Measurements from ENCODE around the gene PRKN. TPM values are rescaled to one million over a fixed set of nuclear protein-coding genes. Genes with fewer than 3 reads are reported as not detected.

The PRKN gene
- total RNA-seq, 1 donor from 2014 or later: 2.6 TPM

DNA sequence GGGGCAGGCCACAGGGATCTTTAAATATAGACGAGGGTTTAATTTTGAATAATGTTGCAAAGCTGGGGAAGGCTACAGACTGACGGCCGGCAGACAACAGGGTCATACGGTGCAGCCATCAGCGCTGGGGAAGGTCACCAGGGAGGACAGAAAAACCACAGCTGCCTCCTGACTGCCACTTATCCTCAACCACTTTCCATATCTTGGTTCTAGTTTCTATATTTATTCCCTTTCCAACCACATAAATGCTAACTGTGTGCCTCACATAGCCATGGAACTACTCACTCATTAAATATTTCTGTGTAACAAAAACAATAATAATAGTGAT lies 1368.0 kb downstream of the PRKN start:
- Histone ChIP-seq H3K4me1 (no peaks in the 10 kb centered on the region), H3K27ac (no peak overlapping the region)
- intact Hi-C loops (cut with DNase I): no loop called here

DNA sequence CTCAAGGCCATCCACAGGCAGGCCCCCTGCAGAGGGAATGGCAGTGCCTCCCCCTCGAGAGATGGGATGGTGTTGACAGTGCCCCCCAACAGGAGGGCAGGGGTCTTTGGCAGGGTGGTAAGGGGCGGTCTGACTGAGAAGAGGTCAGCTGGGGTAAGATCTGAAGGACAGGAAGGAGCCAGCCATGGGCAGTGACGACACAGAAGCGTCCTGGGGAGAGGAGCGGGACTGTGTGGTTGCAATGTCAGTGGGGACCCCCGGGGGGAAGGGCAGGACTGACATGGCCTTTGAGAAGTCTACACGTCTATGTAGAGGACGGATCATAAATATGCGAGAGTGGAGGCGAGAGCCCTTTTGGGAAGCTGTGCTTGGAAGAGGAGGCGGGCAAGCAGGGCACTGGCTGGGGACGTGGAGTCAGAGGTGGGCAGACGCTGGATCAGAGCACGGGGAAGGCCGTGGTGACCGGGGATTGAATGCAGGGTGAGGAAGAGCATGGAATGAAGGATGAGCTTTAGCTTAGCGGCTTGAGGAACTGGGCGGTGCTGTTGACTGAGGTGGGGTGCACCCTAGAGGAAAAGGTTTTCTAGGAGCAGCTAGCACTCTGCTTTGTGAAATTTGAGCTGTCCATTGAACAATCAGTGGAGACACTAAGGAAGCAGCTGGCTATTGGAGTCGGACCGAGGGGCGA lies 1371.3 kb downstream of the PRKN start:
- H3K4me3 ChIP-seq: no peak overlapping the region
- no peaks in the 10 kb centered on the region for H3K4me1 ChIP-seq
- H3K27me3 ChIP-seq: no peaks in the 10 kb centered on the region
- no peak overlapping the region for H3K27ac ChIP-seq
- DNase-seq (ENCODE audit: low spot score in 2 of 2): no peak
- H3K9me3 ChIP-seq: no peaks in the 10 kb centered on the region
- intact Hi-C loops (cut with DNase I): no loop called here
- no peaks in the 10 kb centered on the region for H3K36me3 ChIP-seq
- TF ChIP-seq, protein P1, sequence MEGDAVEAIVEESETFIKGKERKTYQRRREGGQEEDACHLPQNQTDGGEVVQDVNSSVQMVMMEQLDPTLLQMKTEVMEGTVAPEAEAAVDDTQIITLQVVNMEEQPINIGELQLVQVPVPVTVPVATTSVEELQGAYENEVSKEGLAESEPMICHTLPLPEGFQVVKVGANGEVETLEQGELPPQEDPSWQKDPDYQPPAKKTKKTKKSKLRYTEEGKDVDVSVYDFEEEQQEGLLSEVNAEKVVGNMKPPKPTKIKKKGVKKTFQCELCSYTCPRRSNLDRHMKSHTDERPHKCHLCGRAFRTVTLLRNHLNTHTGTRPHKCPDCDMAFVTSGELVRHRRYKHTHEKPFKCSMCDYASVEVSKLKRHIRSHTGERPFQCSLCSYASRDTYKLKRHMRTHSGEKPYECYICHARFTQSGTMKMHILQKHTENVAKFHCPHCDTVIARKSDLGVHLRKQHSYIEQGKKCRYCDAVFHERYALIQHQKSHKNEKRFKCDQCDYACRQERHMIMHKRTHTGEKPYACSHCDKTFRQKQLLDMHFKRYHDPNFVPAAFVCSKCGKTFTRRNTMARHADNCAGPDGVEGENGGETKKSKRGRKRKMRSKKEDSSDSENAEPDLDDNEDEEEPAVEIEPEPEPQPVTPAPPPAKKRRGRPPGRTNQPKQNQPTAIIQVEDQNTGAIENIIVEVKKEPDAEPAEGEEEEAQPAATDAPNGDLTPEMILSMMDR (IDR thresholded peaks at IDR 0.05): no peak

More for the DNA sequence above, 1368.0 kb downstream of the PRKN start:
- H3K36me3 ChIP-seq: no peaks in the 10 kb centered on the region
- no peak for DNase-seq (ENCODE audit: low spot score in 2 of 2)
- H3K27me3 ChIP-seq: no peaks in the 10 kb centered on the region
- no peak overlapping the region for H3K4me3 ChIP-seq
- H3K9me3 ChIP-seq: peaks cover 0 to 7% of the 10 kb centered on the region in 2 donors
- TF ChIP-seq, protein P1 (IDR thresholded peaks at IDR 0.05): no peak

DNA sequence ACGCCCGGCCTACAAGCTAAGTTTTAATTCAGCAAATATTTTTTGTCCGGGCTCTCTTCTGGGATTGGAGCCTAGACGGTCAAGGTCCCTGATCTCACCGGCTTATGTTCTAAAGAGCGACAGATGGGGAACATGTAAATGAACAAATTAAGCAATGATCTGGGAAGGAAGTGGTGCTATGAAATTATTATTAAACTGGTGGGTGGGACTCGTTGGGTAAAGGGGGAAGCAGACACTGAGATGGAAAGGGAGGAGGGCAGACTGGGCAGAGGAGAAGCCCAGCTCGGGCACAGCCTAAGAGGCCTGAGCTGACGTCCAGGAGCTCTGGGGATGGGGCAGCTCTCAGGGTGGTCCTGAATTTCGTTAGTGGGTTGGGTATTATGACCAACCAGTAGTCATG lies 1371.9 kb downstream of the PRKN start:
- Histone ChIP-seq H3K36me3 (no peaks in the 10 kb centered on the region), H3K9me3 (no peaks in the 10 kb centered on the region), H3K4me1 (no peaks in the 10 kb centered on the region), H3K27ac (no peak overlapping the region), H3K27me3 (no peaks in the 10 kb centered on the region), H3K4me3 (no peak overlapping the region)
- TF ChIP-seq, protein P1 (IDR thresholded peaks at IDR 0.05): no peak
- intact Hi-C loops (cut with DNase I): no loop called here
- no peak for DNase-seq (ENCODE audit: low spot score in 2 of 2)

DNA sequence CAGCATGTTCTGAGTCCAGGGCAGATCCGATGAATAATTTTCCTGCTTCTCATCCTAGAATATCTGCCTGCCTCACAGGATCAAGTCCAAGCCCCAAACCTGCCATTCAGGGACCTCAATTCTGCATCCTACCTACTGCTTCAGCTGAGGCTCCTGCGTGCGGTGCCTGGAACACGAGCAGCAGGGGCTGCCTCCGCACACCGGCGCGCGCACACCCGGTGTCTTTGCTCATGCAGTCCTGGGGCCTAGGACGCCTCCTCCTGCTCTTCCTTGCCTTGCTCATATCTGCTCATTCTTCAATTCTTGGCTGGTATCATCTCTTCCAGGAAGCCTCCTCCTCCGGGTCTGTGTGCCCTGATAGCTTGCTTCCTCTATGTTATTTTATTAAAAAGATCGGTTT lies 1372.6 kb downstream of the PRKN start:
- H3K4me3 ChIP-seq: no peak overlapping the region
- intact Hi-C loops (cut with DNase I): no loop called here
- H3K4me1 ChIP-seq: no peaks in the 10 kb centered on the region
- no peaks in the 10 kb centered on the region for H3K27me3 ChIP-seq
- no peak overlapping the region for H3K27ac ChIP-seq
- TF ChIP-seq, protein P1 (IDR thresholded peaks at IDR 0.05): no peak
- DNase-seq (ENCODE audit: low spot score in 2 of 2): no peak
- H3K9me3 ChIP-seq: no peaks in the 10 kb centered on the region
- H3K36me3 ChIP-seq: no peaks in the 10 kb centered on the region

DNA sequence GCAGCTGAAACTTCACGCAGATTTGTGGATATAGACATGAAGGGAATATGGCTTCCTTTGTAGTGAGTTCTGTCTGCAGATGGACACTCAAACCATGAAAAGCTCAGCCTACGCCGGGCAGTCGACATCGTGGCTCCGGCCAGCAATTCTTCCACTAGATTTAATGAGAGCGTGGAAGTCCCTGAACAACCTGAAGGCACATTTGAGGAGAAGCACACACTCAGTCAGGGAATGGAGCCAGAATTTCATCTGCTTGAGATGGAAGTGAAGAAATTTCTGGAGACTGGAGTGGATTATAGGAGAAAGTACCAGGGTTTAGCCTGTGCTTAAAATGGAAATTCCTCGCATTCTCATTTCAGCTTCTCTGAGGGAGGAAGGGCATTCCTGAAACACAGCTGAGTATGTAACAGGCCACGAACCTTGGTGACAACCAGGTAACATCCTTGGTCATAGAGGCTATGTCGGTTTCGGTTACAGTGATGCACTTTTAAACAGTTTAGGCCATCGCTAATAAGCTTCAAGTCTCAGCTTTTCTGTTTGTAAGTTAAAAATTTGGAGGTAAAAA lies 1373.2 kb downstream of the PRKN start:
- no peaks in the 10 kb centered on the region for H3K9me3 ChIP-seq
- H3K27ac ChIP-seq: no peak overlapping the region
- no peak overlapping the region for H3K4me3 ChIP-seq
- intact Hi-C loops (cut with DNase I): no loop called here
- no peaks in the 10 kb centered on the region for H3K27me3 ChIP-seq
- TF ChIP-seq, protein P1 (IDR thresholded peaks at IDR 0.05): no peak
- no peak for DNase-seq (ENCODE audit: low spot score in 2 of 2)
- no peaks in the 10 kb centered on the region for H3K36me3 ChIP-seq
- H3K4me1 ChIP-seq: no peaks in the 10 kb centered on the region
